Umbilical cord (tissue), 2 donors: ENCODE data around the gene RANBP3. TPM values are rescaled to one million over a fixed set of nuclear protein-coding genes. Genes with fewer than 3 reads are reported as not detected.
"Not testable (repeated sequence)": the region's sequence is repeated elsewhere in the genome, so short reads cannot be mapped to it uniquely, and the experiment has no call there.

Source experiments
- DNase-seq: peaks from one replicate; pipeline ENCODE4 v3.0.0-alpha.2; 2015; ENCODE audit warnings: low spot score
- total RNA-seq: library from RNA; depleted of rRNA; stranded (reverse); fragments of >200 nt; gene quantifications from one replicate; pipeline ENCODE4 v1.2.3, GENCODE V29; 2014; ENCODE audit warnings: low replicate concordance; ENCODE audit not compliant: insufficient read depth

Gene RANBP3
- 38.8 TPM for total RNA-seq

DNA sequence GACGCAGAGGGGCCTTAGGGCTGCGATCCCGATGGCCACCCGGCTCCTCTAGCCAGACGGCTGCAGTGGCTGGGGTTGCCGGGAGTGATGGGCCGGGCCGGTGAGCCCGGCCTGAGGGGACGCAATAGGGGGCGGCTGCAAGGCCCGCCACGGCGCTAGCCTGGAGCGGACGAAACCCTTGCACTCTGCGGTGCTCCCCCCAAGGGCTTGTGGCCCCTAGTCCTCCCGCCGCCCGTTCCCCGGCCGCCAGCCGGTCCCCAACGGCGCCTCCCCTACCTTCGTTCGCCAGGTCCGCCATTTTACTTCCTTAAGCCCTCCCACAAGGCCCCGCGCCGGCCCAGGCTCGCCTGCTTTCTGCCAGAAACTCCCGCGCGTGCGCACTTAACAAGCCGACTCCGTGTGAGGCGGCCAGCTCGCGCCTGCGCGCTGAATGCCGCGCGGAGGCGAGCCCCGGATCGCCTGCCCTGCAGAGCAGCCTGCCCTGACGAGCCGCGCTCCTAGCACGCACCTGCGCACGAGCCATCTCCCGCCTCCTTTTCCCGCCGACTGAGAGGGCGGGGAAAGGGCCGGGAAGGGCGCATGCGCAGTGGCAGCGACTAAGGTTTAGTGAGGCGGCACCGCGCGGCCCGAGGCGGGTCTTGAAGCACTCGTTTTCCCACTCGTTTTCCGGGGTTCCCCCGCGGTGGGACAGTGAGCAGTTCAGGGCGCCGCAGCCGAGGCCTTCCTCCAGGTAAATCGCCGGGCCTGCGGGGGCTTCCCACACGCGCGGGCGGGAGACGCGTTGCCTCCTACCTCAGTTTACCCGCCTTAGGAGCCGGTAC lies at the start of gene RANBP3:
Gene RANBP3 (minus strand): TSS at position 356 of the 821 bp plus-strand sequence. CDS start 58 bp downstream, at position 298.
- DNase-seq: peak; percentile 100

DNA sequence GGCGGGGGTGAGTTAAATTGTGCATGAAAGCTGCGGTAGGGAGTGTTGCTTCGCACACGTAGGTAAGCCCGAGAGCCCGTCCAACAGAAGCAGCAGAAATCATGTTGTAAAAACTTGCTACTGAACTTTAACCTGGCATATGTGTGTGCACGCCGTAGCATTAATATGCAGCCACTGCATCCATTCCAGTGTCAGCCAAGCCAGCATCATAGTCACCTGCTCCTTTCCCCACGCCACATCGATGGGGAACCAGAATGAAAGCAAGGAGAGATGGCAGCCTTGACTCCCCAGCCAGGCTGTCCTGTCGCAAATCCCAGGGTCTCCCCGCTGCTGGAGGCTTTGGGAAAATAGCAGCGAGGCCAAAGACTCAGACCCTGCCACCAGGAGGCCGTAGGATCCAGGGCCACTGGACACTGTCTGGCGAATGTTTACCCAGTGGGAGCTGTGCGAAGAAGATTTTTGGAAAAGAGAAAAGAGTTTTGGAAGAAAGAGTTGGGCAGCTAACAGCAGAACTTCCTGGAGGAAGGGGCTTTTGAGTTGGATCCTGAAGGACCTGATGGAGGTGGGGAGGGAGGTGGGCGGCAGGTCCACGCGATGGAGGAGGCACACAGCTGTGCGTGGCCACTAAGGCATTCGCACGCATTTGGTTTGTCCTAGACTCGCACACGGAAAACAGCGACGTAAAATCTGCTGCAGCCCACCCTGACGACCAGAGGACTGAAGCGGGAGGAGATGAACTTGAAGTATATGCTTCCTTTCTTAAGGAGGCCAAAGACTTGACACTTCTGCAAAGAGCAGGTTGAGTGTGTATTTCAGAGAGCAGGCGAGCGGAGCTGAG lies 48.7 kb upstream of the RANBP3 start:
- no peak for DNase-seq

DNA sequence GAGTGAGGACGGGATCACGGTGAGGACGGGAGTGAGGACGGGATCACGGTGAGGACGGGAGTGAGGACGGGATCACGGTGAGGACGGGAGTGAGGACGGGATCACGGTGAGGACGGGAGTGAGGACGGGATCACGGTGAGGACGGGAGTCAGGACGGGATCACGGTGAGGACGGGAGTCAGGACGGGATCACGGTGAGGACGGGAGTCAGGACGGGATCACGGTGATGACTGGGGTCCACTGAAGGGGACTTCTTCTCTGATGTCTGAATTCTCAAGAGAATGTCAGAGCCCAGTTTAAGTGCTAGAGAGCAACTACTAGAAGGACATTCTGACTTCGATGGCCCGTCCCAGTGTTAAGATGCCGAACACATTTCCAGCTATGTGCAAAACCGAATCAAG lies 46.8 kb upstream of the RANBP3 start:
- not testable (repeated sequence) for DNase-seq

DNA sequence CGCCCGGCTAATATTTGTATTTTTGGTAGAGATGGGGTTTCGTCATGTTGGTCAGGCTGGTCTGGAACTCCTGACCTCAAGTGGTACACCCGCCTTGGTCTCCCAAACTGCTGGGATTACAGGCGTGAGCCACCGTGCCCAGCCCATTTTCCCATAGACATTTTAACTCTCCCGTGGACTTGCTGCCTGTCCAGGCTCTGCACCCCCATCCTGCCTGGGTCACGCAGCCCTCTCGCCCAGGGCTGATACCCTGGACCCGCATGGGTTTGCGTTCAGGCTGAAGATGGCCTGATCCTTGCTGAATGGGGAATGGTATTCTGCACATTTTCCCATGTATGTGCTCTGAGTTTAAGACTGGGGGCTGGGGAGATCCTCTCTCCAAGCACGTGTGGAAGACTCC lies 46.0 kb upstream of the RANBP3 start:
- no peak for DNase-seq

- DNase-seq: no peak
Observed at GRCh38 chr19:6023085-6023682, 45.2 kb upstream of the RANBP3 start.

- no peak for DNase-seq
Observed at GRCh38 chr19:6022570-6023064, 44.7 kb upstream of the RANBP3 start.

DNA sequence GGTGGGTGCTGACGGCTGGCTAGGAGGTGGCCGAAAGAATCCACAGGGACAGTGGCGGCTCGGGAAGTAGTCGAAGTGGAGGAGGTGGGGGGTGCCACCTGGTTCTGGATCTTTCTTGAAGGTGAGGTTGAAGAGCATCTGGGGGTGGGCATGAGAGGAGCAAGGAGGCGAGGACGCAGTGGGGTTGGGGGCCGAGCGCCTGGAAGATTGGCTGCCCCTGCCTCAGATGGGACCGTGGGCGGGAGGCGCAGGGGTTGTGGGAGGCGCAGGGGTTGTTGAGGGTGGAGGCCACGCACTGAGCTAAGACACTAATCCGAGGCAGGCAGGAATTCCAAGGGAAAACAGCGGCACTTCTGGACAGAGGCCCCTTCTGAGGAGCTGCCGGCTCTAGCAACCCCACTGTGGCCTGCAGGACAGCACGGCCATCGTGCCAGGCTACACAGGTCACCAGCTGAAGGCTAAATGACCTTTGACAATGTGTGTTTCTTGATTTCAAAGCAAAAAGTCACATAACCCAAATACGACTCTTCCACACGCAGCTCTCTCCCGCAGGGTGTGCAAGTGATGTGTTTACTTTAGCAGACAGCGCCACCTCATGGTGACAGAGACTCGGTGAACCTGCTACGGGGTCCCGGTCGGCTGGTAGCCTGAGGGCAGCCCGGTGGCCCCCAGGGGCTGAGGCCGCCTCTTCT lies 44.1 kb upstream of the RANBP3 start:
- peak; percentile 88 for DNase-seq

- no peak for DNase-seq
Observed at GRCh38 chr19:6020972-6021805, 43.2 kb upstream of the RANBP3 start.

DNA sequence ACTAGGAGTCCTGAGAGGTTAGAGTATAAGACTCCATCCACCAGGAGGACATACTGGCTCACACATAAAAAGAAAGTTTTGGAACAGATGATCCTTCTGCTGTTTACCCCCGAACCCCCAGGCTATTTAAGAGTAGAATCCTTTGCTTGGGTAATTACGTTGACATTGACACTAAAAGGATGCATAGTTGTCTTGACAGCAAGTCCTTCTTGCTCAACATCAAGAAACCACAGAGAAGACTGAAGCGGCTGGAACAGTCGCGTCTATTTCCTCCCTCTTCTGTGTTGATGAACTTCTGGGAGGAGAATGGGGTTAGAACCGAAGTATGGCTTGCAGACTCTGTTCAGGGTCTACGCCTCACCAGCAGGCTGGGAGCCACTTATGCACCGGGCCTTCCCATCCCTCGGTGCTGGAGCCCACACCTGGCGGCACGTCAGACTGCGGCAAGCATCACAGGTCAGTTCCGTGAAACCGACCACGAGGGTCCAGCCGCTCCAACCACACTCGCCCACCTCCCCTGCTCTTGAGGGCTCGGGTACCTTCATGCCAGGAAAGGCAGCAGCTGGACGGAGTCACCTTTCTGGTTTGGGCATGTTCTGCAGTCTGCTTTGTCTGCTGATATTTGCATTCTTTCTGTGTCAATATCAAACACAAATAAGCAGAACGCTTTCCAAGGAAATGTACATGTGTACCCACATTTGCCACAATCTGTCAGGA lies 42.4 kb upstream of the RANBP3 start:
- peak; percentile 20 for DNase-seq

- DNase-seq: no peak
Observed at GRCh38 chr19:6018786-6019185, 40.8 kb upstream of the RANBP3 start.

- DNase-seq: no peak
Observed at GRCh38 chr19:6017576-6017975, 39.6 kb upstream of the RANBP3 start.

- no peak for DNase-seq
Observed at GRCh38 chr19:6015841-6016545, 38.1 kb upstream of the RANBP3 start.

- DNase-seq: no peak
Observed at GRCh38 chr19:6014551-6015135, 36.7 kb upstream of the RANBP3 start.

DNA sequence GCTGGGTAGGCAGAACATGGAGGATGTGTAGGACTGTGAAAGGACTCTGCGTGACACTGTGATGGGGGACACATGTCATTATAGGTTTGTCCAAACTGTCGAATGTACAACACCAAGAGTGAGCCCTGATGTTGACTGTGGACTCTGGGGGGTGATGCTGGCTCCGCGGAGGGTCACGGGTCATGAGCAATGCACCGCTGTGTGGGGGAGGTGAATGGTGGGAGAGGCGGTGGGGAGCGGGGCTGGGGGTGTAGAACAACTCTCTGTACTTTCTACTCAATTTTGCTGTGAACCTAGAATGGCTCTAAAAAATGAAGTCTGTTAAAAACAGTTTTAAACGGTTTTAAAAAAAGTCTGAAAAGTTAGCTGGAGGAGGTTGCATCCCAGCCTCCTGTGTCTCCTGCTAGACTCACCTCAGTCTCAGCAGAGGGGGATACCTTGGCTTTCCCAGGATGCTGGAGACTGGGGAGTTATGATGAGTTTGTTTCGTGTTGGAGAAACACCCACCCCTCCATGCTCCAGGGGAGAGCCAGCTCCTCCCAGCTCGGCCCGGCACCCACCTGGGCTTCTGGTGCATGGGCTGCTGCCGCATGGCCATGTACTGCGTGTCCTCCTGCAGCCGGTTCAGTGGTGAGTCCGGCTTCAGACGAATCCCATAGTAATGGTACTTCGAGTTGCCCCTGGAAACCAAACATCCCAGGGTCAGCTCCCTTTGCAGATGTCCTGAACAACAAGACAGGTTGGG lies 34.7 kb upstream of the RANBP3 start:
- DNase-seq: no peak

DNA sequence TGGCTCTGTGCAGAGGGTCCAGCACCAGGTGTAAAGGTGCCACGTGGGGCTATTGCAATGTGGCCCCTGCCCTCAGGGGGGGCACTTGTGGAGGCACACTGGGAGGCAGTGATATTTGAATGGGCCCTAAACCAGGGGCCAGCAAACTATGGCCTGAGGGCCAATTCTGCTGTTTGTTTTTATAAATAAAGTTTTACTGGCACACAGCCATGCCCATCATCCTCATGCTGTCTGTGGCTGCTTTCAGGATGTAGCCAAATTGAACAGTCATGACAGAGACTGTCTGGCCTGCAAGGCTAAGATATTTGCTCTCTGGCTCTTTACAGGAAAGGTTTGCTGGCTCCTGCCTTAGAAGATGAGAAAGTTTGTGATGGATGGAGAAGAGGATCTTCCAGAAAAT lies 33.9 kb upstream of the RANBP3 start:
- DNase-seq: no peak

- DNase-seq: no peak
Observed at GRCh38 chr19:6011206-6011605, 33.3 kb upstream of the RANBP3 start.

DNA sequence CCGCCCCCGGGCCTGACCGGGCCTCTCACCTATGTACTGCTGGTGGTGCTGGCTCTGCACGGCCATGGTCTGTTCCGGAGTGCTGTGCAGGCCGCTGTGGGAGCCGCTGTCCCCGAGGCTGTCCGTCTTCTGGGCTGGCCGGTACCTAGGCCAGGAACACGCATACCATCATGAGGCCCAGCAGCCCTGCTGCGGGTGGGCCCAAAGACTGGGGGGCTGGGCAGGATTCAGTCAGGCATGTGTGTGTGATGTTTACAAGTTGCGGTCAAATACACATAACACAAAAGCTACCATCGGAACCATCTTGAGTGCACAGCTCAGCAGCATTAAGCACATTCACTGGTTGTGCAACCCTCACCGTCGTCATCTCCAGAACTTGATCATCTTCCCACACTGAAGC lies 32.2 kb upstream of the RANBP3 start:
- no peak for DNase-seq

DNA sequence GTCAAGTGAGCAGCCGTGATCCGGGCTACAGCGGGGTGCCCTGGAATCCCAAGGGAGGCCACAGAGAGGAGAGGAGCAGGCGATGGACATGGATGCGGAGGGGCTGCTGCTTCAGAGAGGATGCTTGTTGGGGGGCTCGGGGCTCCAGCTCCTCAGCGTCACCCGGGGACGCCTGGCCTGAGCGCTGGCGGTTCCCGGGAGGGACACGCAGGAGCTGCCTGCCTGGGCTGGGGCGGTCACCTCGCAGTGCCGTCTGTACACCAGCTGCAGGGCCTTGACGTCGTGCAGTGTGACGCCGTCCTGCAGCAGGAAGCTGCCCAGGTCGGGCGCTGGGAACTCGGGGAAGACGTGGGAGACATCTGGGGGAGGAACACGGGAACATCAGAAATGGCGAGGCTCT lies 29.9 kb upstream of the RANBP3 start:
- no peak for DNase-seq
